Upper lobe of left lung (tissue), 6 donors: ENCODE data around the gene LRP5. TPM values are rescaled to one million over a fixed set of nuclear protein-coding genes. Genes with fewer than 3 reads are reported as not detected.
"Not testable (repeated sequence)": the region's sequence is repeated elsewhere in the genome, so short reads cannot be mapped to it uniquely, and the experiment has no call there.

Source experiments
- ATAC-seq, 2 donors: fragments of 200-7000 bp; cut with Tn5 transposase; one replicate each; pipeline ENCODE4 v1.9.1; 2022; ENCODE audit warnings: mild to moderate bottlenecking in 2 of 2, moderate library complexity in 2 of 2; ENCODE audit not compliant: low FRiP score in 2 of 2
- DNase-seq, 2 donors: peaks; one replicate each; pipeline ENCODE4 v3.0.0-alpha.2; 2019 to 2020
- H3K27ac ChIP-seq, 4 donors: fragments of 200-600 bp; sonication (generic); one replicate each; pipeline ENCODE4 v1.5.1; 2016 to 2019
- H3K27me3 ChIP-seq, 4 donors: fragments of 200-600 bp; sonication (generic); one replicate each; pipeline ENCODE4 v1.5.1; 2017 to 2019
- H3K36me3 ChIP-seq, 4 donors: fragments of 200-600 bp; sonication (generic); one replicate each; pipeline ENCODE4 v1.5.1; 2016 to 2019
- H3K4me1 ChIP-seq, 4 donors: fragments of 200-600 bp; sonication (generic); one replicate each; pipeline ENCODE4 v1.5.1; 2018 to 2019
- H3K4me3 ChIP-seq, 4 donors: fragments of 200-600 bp; sonication (generic); one replicate each; pipeline ENCODE4 v1.5.1; 2017 to 2019; ENCODE audit warnings: mild to moderate bottlenecking in 2 of 4, moderate library complexity in 1 of 4
- H3K9me3 ChIP-seq, 4 donors: fragments of 200-600 bp; sonication (generic); one replicate each; pipeline ENCODE4 v1.5.1; 2018 to 2019
- CTCF ChIP-seq, 6 experiments: fragments of 450-650 bp in 4 of 6; fragments of 200-600 bp in 2 of 6; sonication (generic) in 2 of 6; IDR thresholded peaks; one replicate each; pipeline ENCODE4 v1.5.1; 2016 to 2019; ENCODE audit warnings: antibody characterized with exemption in 6 of 6
- EP300 ChIP-seq, 4 donors: sonication (generic); formaldehyde crosslinking; IDR thresholded peaks; one replicate each; pipeline ENCODE4 v1.5.1; 2017; ENCODE audit warnings: antibody characterized with exemption in 4 of 4, control low read depth in 2 of 4
- POLR2A ChIP-seq, 4 donors: fragments of 450-650 bp; IDR thresholded peaks; one replicate each; pipeline ENCODE4 v1.5.1; 2016 to 2017; ENCODE audit warnings: antibody characterized with exemption in 4 of 4, mild to moderate bottlenecking in 2 of 4
- POLR2AphosphoS5 ChIP-seq, 2 donors: sonication (generic); formaldehyde crosslinking; IDR thresholded peaks; one replicate each; pipeline ENCODE4 v1.5.1; 2017; ENCODE audit warnings: antibody characterized with exemption in 2 of 2
- whole genome bisulfite sequencing, 2 donors: methylation state at CpG; one replicate each; pipeline ENCODE4 v1.1.5; 2017 to 2018; 5-methylcytosine and 5-hydroxymethylcytosine counted together
- total RNA-seq, 6 donors: library from RNA; depleted of rRNA in 4 of 6; stranded (reverse); fragments of >200 nt in 4 of 6; gene quantifications; one replicate each; pipeline versions ENCODE4 v1.1.0 to v1.2.1, GENCODE V29; 2016 to 2021
- donor health status: DM: no; HTN: no; CAD: no; lungs with moderate emphysema.
- donor health status: DM: no; HTN: yes; CAD: no; lungs with severe emphysema.

The LRP5 gene
- total RNA-seq, 6 donors from 2014 or later: 51.5 to 79.4 (median 67.6) TPM

GRCh38 chr11:68341557-68342458 lies 29.4 kb downstream of the LRP5 start:
- H3K27ac ChIP-seq: peak overlapping the region; percentile 72 to 82 (median 82)
- ATAC-seq (no peak), DNase-seq (no peak)
- TF ChIP-seq EP300 (IDR thresholded peaks at IDR 0.05) (no peak), CTCF (IDR thresholded peaks at IDR 0.05) (no peak), POLR2A (IDR thresholded peaks at IDR 0.05) (no peak), POLR2AphosphoS5 (IDR thresholded peaks at IDR 0.05) (no peak)
- H3K36me3 ChIP-seq: no peaks in the 10 kb centered on the region
- no peaks in the 10 kb centered on the region for H3K27me3 ChIP-seq
- H3K9me3 ChIP-seq: no peaks in the 10 kb centered on the region
- H3K4me3 ChIP-seq: no peak overlapping the region
- peaks cover 36 to 82% (median 55%) of the 10 kb centered on the region in 4 donors for H3K4me1 ChIP-seq
- 68 to 72% methylated on average over 21 of the region's 21 CpGs for WGBS, 2 donors

GRCh38 chr11:68342459-68343158 lies 30.2 kb downstream of the LRP5 start:
- 74% methylated on average over 5 to 13 of the region's 13 CpGs for WGBS, 2 donors
- H3K4me3 ChIP-seq: no peak overlapping the region
- peaks cover 35 to 81% (median 53%) of the 10 kb centered on the region in 4 donors for H3K4me1 ChIP-seq

GRCh38 chr11:68343761-68344256 lies 31.4 kb downstream of the LRP5 start:
- peak; percentile 68 to 79 for DNase-seq
- H3K4me3 ChIP-seq: no peak overlapping the region
- H3K27me3 ChIP-seq: no peaks in the 10 kb centered on the region
- WGBS, 2 donors: 80 to 81% methylated on average over 6 of the region's 14 CpGs
- peak overlapping the region; percentile 72 to 82 (median 82) for H3K27ac ChIP-seq
- H3K4me1 ChIP-seq: peaks cover 30 to 73% (median 45%) of the 10 kb centered on the region in 4 donors
- no peak for TF ChIP-seq POLR2AphosphoS5 (IDR thresholded peaks at IDR 0.05)
- no peak for TF ChIP-seq POLR2A (IDR thresholded peaks at IDR 0.05)
- no peak for TF ChIP-seq EP300 (IDR thresholded peaks at IDR 0.05)
- no peak for TF ChIP-seq CTCF (IDR thresholded peaks at IDR 0.05)
- H3K36me3 ChIP-seq: peaks cover 0 to 2% (median 0%) of the 10 kb centered on the region in 4 donors
- no peaks in the 10 kb centered on the region for H3K9me3 ChIP-seq
- peak; percentile 24 to 25 for ATAC-seq

More at GRCh38 chr11:68342459-68343158, 30.2 kb downstream of the LRP5 start:
- H3K27me3 ChIP-seq: no peaks in the 10 kb centered on the region
- no peaks in the 10 kb centered on the region for H3K9me3 ChIP-seq
- DNase-seq (peak; percentile 71 to 79), ATAC-seq (peak; percentile 9 to 80)
- H3K27ac ChIP-seq: peak overlapping the region; percentile 72 to 82 (median 82)
- no peaks in the 10 kb centered on the region for H3K36me3 ChIP-seq
- TF ChIP-seq CTCF (IDR thresholded peaks at IDR 0.05): peak in 1 of 6 experiments; percentile 5
- no peak for TF ChIP-seq EP300 (IDR thresholded peaks at IDR 0.05)
- no peak for TF ChIP-seq POLR2AphosphoS5 (IDR thresholded peaks at IDR 0.05)
- TF ChIP-seq POLR2A (IDR thresholded peaks at IDR 0.05): peak in 1 of 4 donors; percentile 29

GRCh38 chr11:68344821-68345220 lies 32.4 kb downstream of the LRP5 start:
- WGBS, 2 donors: 92 to 93% methylated on average over 7 of the region's 7 CpGs
- Histone ChIP-seq H3K4me1 (peaks cover 34 to 77% (median 50%) of the 10 kb centered on the region in 4 donors), H3K27ac (peak overlapping the region in 1 of 4 donors; percentile 28)
- not testable (repeated sequence) for DNase-seq, H3K9me3 ChIP-seq, H3K27me3 ChIP-seq, H3K36me3 ChIP-seq, ATAC-seq, H3K4me3 ChIP-seq
